Sigmoid colon (tissue), 7 donors: ENCODE data around the gene STARD9. TPM values are rescaled to one million over a fixed set of nuclear protein-coding genes. Genes with fewer than 3 reads are reported as not detected.

Experiments
- DNase-seq: peaks from one replicate; pipeline ENCODE4 v3.0.0-alpha.2; 2019
- H3K27ac ChIP-seq, 4 donors: fragments of 200-600 bp; sonication (generic); one replicate each; pipeline ENCODE4 v1.5.1; 2016 to 2019; ENCODE audit warnings: mild to moderate bottlenecking in 1 of 4
- H3K27me3 ChIP-seq, 3 donors: fragments of 200-600 bp; sonication (generic); one replicate each; pipeline ENCODE4 v1.5.1; 2019; ENCODE audit warnings: mild to moderate bottlenecking in 1 of 3
- H3K36me3 ChIP-seq, 4 donors: fragments of 200-600 bp; sonication (generic); one replicate each; pipeline ENCODE4 v1.5.1; 2016 to 2019
- H3K4me1 ChIP-seq, 4 donors: fragments of 200-600 bp; sonication (generic); one replicate each; pipeline ENCODE4 v1.5.1; 2017 to 2019
- H3K4me3 ChIP-seq, 4 donors: fragments of 200-600 bp; sonication (generic); one replicate each; pipeline ENCODE4 v1.5.1; 2017 to 2019; ENCODE audit warnings: mild to moderate bottlenecking in 2 of 4, moderate library complexity in 1 of 4
- H3K9me3 ChIP-seq, 4 donors: fragments of 200-600 bp in 3 of 4; sonication (generic) in 3 of 4; one replicate each; pipeline versions ENCODE4 v1.5.1 to v1.6.1; 2013 to 2019
- CTCF ChIP-seq, 4 experiments: fragments of 450-650 bp in 3 of 4; fragments of 200-600 bp in 1 of 4; IDR thresholded peaks; one replicate each; pipeline ENCODE4 v1.5.1; 2016 to 2019; ENCODE audit warnings: antibody characterized with exemption in 4 of 4, mild to moderate bottlenecking in 3 of 4, moderate library complexity in 2 of 4
- EP300 ChIP-seq, 4 donors: sonication (generic); formaldehyde crosslinking; IDR thresholded peaks; one replicate each; pipeline ENCODE4 v1.6.1; 2017; ENCODE audit warnings: antibody characterized with exemption in 4 of 4
- POLR2A ChIP-seq, 2 donors: fragments of 450-650 bp; IDR thresholded peaks; one replicate each; pipeline ENCODE4 v1.6.1; 2016; ENCODE audit warnings: antibody characterized with exemption in 2 of 2, mild to moderate bottlenecking in 2 of 2, moderate library complexity in 2 of 2
- POLR2AphosphoS5 ChIP-seq, 4 donors: sonication (generic); formaldehyde crosslinking; IDR thresholded peaks; one replicate each; pipeline ENCODE4 v1.6.1; 2017; ENCODE audit warnings: antibody characterized with exemption in 4 of 4
- WGBS, 2 donors: extraction: QIAGEN DNeasy Blood & Tissue Kit; methylation state at CpG; one replicate each; pipeline ENCODE4 v1.1.7; 2013; 5-methylcytosine and 5-hydroxymethylcytosine counted together
- intact Hi-C: fragments of 100-400 bp; cut with DNase I; formaldehyde crosslinking; loops from one replicate; pipeline ENCODE4 v1.15.1; 2023
- polyA plus RNA-seq, 3 donors: library from polyadenylated mRNA; stranded (reverse); fragments of 200-250 nt; gene quantifications; one replicate each; pipeline ENCODE4 v1.2.3, GENCODE V29; 2013
- total RNA-seq, 4 donors: library from RNA; depleted of rRNA; stranded (reverse); fragments of >200 nt; gene quantifications; one replicate each; pipeline ENCODE4 v1.1.0, GENCODE V29; 2016
- donor health status: healthy with polysubstance abuse.
- donor health status: Bipolar disorder and iron deficiency.
- donor health status: healthy.

The STARD9 gene
- total and polyA plus RNA-seq, 7 donors, result 0.60 to 125 (median 36.4) TPM

GRCh38 chr15:42688301-42688700 is 112.9 kb downstream of the STARD9 start:
- Histone ChIP-seq H3K27ac (no peak overlapping the region), H3K36me3 (peaks cover 39 to 100% (median 71%) of the 10 kb centered on the region in 4 donors), H3K9me3 (no peaks in the 10 kb centered on the region), H3K4me3 (no peak overlapping the region), H3K27me3 (no peaks in the 10 kb centered on the region), H3K4me1 (no peaks in the 10 kb centered on the region)
- no peak for DNase-seq
- 86 to 88% methylated on average over 3 of the region's 3 CpGs for WGBS, 2 donors
- TF ChIP-seq EP300 (IDR thresholded peaks at IDR 0.05), result no peak
- no peak for TF ChIP-seq CTCF (IDR thresholded peaks at IDR 0.05)
- TF ChIP-seq POLR2AphosphoS5 (IDR thresholded peaks at IDR 0.05), result no peak
- TF ChIP-seq POLR2A (IDR thresholded peaks at IDR 0.05), result no peak
- intact Hi-C loops, result no loop called here

- DNase-seq, result no peak
- Histone ChIP-seq H3K4me1 (no peaks in the 10 kb centered on the region), H3K27me3 (no peaks in the 10 kb centered on the region), H3K27ac (no peak overlapping the region), H3K36me3 (peaks cover 42 to 100% (median 67%) of the 10 kb centered on the region in 4 donors), H3K4me3 (no peak overlapping the region), H3K9me3 (no peaks in the 10 kb centered on the region)
- 83 to 85% methylated on average over 4 of the region's 4 CpGs for WGBS, 2 donors
- intact Hi-C loops, result no loop called here
- TF ChIP-seq POLR2A (IDR thresholded peaks at IDR 0.05) (no peak), POLR2AphosphoS5 (IDR thresholded peaks at IDR 0.05) (no peak)
Observed at GRCh38 chr15:42691308-42691707, 115.9 kb downstream of the STARD9 start.

- no peak overlapping the region for H3K4me3 ChIP-seq
- H3K4me1 ChIP-seq, result no peaks in the 10 kb centered on the region
- TF ChIP-seq POLR2AphosphoS5 (IDR thresholded peaks at IDR 0.05) (no peak), CTCF (IDR thresholded peaks at IDR 0.05) (no peak), POLR2A (IDR thresholded peaks at IDR 0.05) (no peak), EP300 (IDR thresholded peaks at IDR 0.05) (no peak)
- H3K9me3 ChIP-seq, result no peaks in the 10 kb centered on the region
- WGBS, 2 donors, result 89 to 93% methylated on average over 9 of the region's 9 CpGs
- H3K36me3 ChIP-seq, result peaks cover 40 to 100% (median 66%) of the 10 kb centered on the region in 4 donors
- no peak for DNase-seq
- intact Hi-C loops, result no loop called here
- no peak overlapping the region for H3K27ac ChIP-seq
- H3K27me3 ChIP-seq, result no peaks in the 10 kb centered on the region
Observed at GRCh38 chr15:42691770-42692169, 116.4 kb downstream of the STARD9 start.

GRCh38 chr15:42692536-42692935 is 117.1 kb downstream of the STARD9 start:
- Histone ChIP-seq H3K4me1 (no peaks in the 10 kb centered on the region), H3K27ac (no peak overlapping the region), H3K36me3 (peaks cover 38 to 100% (median 63%) of the 10 kb centered on the region in 4 donors), H3K9me3 (no peaks in the 10 kb centered on the region), H3K4me3 (no peak overlapping the region), H3K27me3 (no peaks in the 10 kb centered on the region)
- intact Hi-C loops, result no loop called here
- no peak for TF ChIP-seq POLR2AphosphoS5 (IDR thresholded peaks at IDR 0.05)
- no peak for TF ChIP-seq CTCF (IDR thresholded peaks at IDR 0.05)
- TF ChIP-seq EP300 (IDR thresholded peaks at IDR 0.05), result no peak
- no peak for TF ChIP-seq POLR2A (IDR thresholded peaks at IDR 0.05)
- WGBS, 2 donors, result 86 to 91% methylated on average over 1 of the region's 1 CpG
- no peak for DNase-seq

GRCh38 chr15:42692997-42693396 is 117.6 kb downstream of the STARD9 start:
- 94 to 95% methylated on average over 4 of the region's 4 CpGs for WGBS, 2 donors
- TF ChIP-seq POLR2A (IDR thresholded peaks at IDR 0.05), result no peak
- no peak for TF ChIP-seq EP300 (IDR thresholded peaks at IDR 0.05)
- no peak for TF ChIP-seq POLR2AphosphoS5 (IDR thresholded peaks at IDR 0.05)
- TF ChIP-seq CTCF (IDR thresholded peaks at IDR 0.05), result no peak
- Histone ChIP-seq H3K27me3 (no peaks in the 10 kb centered on the region), H3K27ac (no peak overlapping the region), H3K4me3 (no peak overlapping the region), H3K9me3 (no peaks in the 10 kb centered on the region), H3K36me3 (peaks cover 39 to 100% (median 65%) of the 10 kb centered on the region in 4 donors), H3K4me1 (no peaks in the 10 kb centered on the region)
- intact Hi-C loops, result no loop called here
- no peak for DNase-seq
